Body of pancreas (tissue), 4 donors: ENCODE measurements around the gene RASSF5. TPM values are rescaled to one million over a fixed set of nuclear protein-coding genes. Genes with fewer than 3 reads are reported as not detected.

Experiments used
- ATAC-seq: fragments of 150-250 bp; one replicate; pipeline ENCODE4 v1.9.1; 2016
- DNase-seq, 4 donors: peaks; one replicate each; pipeline ENCODE4 v3.0.0-alpha.2; 2019
- H3K27ac ChIP-seq, 4 donors: fragments of 200-600 bp; sonication (generic); 1 replicate in 3 of 4; 2 replicates in 1 of 4; pipeline versions ENCODE4 v1.5.1 to v1.6.1; 2016 to 2019; ENCODE audit warnings: mild to moderate bottlenecking in 1 of 4, mixed read lengths in 1 of 4, moderate library complexity in 1 of 4
- H3K27me3 ChIP-seq, 2 donors: fragments of 200-600 bp; sonication (generic); one replicate each; pipeline ENCODE4 v1.6.0; 2016; ENCODE audit warnings: mild to moderate bottlenecking in 1 of 2
- H3K36me3 ChIP-seq, 2 donors: fragments of 200-600 bp; sonication (generic); replicated peaks in 1 of 2; 2 replicates each; pipeline ENCODE4 v1.5.1; 2016; ENCODE audit warnings: low read depth in 2 of 2; ENCODE audit not compliant: insufficient read depth in 1 of 2
- H3K4me1 ChIP-seq: fragments of 200-600 bp; sonication (generic); one replicate; pipeline ENCODE4 v1.6.0; 2016
- H3K4me3 ChIP-seq, 2 donors: fragments of 200-600 bp; sonication (generic); 1 replicate in 1 of 2; 2 replicates in 1 of 2; pipeline ENCODE4 v1.5.1; 2016 to 2019
- H3K9me3 ChIP-seq, 3 donors: fragments of 200-600 bp; sonication (generic); 1 replicate in 2 of 3; 2 replicates in 1 of 3; pipeline ENCODE4 v1.5.1; 2016
- POLR2A ChIP-seq, 3 donors: fragments of 450-650 bp; IDR thresholded peaks; one replicate each; pipeline ENCODE4 v1.6.1; 2016; ENCODE audit warnings: antibody characterized with exemption in 3 of 3, mild to moderate bottlenecking in 2 of 3
- WGBS, 2 donors: methylation state at CpG; one replicate each; pipeline ENCODE4 v1.1.5; 2017; 5-methylcytosine and 5-hydroxymethylcytosine counted together
- intact Hi-C: fragments of 100-400 bp; cut with DNase I; formaldehyde crosslinking; loops from one replicate; pipeline ENCODE4 v1.15.1; 2023
- total RNA-seq, 2 donors: library from RNA; depleted of rRNA; stranded (reverse); fragments of >200 nt; gene quantifications; one replicate each; pipeline ENCODE4 v1.1.0, GENCODE V29; 2016
- TF ChIP-seq, protein P1 (sequence below), 7 experiments: fragments of 450-650 bp in 4 of 7; fragments of 200-600 bp in 3 of 7; sonication (generic) in 3 of 7; IDR thresholded peaks; one replicate each; pipeline ENCODE4 v1.5.1; 2016 to 2019; ENCODE audit warnings: antibody characterized with exemption in 7 of 7

The RASSF5 gene
- total RNA-seq, 2 donors from 2014 or later, result 21.5 to 35.9 TPM

DNA sequence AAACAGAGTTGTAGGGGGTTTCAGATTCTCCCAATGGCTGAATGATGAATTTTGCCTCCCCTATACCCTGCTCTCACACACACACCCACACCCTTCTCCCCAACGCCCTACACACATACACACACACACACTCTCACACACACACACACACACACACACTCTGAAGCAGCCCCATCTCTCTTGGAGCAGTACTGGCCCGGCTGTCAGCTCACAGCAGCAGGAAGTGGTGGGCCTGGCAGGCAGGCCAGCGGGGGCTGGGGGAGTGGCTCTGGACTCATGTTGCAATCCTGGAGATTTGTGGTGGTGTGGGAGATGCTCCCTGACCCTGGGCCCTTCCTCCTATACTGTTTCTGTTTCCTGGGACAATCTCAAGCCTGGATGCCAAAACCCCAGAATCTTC lies 34.9 kb upstream of the RASSF5 start:
- peaks cover 23% of the 10 kb centered on the region for H3K4me1 ChIP-seq
- intact Hi-C loops, result no loop called here
- no peak for TF ChIP-seq POLR2A (IDR thresholded peaks at IDR 0.05)
- TF ChIP-seq, protein P1, sequence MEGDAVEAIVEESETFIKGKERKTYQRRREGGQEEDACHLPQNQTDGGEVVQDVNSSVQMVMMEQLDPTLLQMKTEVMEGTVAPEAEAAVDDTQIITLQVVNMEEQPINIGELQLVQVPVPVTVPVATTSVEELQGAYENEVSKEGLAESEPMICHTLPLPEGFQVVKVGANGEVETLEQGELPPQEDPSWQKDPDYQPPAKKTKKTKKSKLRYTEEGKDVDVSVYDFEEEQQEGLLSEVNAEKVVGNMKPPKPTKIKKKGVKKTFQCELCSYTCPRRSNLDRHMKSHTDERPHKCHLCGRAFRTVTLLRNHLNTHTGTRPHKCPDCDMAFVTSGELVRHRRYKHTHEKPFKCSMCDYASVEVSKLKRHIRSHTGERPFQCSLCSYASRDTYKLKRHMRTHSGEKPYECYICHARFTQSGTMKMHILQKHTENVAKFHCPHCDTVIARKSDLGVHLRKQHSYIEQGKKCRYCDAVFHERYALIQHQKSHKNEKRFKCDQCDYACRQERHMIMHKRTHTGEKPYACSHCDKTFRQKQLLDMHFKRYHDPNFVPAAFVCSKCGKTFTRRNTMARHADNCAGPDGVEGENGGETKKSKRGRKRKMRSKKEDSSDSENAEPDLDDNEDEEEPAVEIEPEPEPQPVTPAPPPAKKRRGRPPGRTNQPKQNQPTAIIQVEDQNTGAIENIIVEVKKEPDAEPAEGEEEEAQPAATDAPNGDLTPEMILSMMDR (IDR thresholded peaks at IDR 0.05), result no peak
- H3K4me3 ChIP-seq, result no peak overlapping the region
- ATAC-seq, result no peak
- H3K9me3 ChIP-seq, result no peaks in the 10 kb centered on the region
- peak in 1 of 4 donors; percentile 59 for DNase-seq
- peaks cover 0 to 4% of the 10 kb centered on the region in 2 donors for H3K36me3 ChIP-seq
- H3K27me3 ChIP-seq, result peaks cover 0 to under 1% of the 10 kb centered on the region in 2 donors
- H3K27ac ChIP-seq, result no peak overlapping the region
- 22 to 73% methylated on average over 3 of the region's 3 CpGs for WGBS, 2 donors

DNA sequence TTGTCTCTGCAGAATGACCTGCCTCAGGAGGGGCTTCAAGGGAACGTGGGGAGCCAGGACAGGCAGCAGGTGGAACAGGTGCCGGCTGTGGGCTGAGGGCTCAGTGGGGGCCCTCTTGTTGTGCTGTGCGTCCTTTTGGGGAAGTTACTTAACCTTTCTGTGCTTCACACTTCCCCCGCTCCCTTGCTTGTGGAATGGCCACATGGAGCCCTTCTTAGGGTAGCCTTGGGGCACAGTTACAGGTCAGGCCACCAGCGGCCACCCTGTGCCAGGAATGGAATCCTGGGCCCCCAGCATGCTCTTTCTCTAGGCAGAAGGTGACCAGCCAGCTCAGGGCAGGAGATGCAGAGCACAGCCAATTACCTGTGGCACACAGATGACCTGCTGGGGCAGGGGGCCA lies 34.4 kb upstream of the RASSF5 start:
- H3K27me3 ChIP-seq, result no peaks in the 10 kb centered on the region
- DNase-seq, result no peak
- intact Hi-C loops, result no loop called here
- H3K27ac ChIP-seq, result peak overlapping the region in 1 of 4 donors; percentile 15
- H3K4me1 ChIP-seq, result peaks cover 23% of the 10 kb centered on the region
- H3K9me3 ChIP-seq, result no peaks in the 10 kb centered on the region
- no peak overlapping the region for H3K4me3 ChIP-seq
- H3K36me3 ChIP-seq, result peaks cover 0 to 4% of the 10 kb centered on the region in 2 donors
- TF ChIP-seq, protein P1 (IDR thresholded peaks at IDR 0.05), result no peak
- no peak for TF ChIP-seq POLR2A (IDR thresholded peaks at IDR 0.05)
- 47 to 72% methylated on average over 4 to 5 of the region's 5 CpGs for WGBS, 2 donors
- no peak for ATAC-seq

DNA sequence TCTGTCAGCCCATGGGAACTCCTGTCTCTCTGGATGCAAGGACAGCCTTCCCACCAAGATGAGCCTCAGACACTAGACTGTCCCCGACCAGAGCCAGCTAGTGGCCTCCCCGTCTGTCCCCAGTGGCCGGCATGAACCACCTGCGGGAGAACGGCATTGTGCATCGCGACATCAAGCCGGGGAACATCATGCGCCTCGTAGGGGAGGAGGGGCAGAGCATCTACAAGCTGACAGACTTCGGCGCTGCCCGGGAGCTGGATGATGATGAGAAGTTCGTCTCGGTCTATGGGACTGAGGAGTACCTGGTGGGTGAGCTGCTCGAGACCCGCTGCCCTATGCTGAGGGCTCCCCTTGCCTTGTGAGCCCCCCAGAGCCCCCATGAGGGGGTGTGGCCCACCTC lies 31.3 kb upstream of the RASSF5 start:
- peaks cover 0 to 4% of the 10 kb centered on the region in 2 donors for H3K36me3 ChIP-seq
- WGBS, 2 donors, result 83 to 90% methylated on average over 8 to 17 of the region's 17 CpGs
- H3K27me3 ChIP-seq, result no peaks in the 10 kb centered on the region
- no peak overlapping the region for H3K27ac ChIP-seq
- no peak for DNase-seq
- H3K9me3 ChIP-seq, result no peaks in the 10 kb centered on the region
- no peak overlapping the region for H3K4me3 ChIP-seq
- H3K4me1 ChIP-seq, result peaks cover 6% of the 10 kb centered on the region
- intact Hi-C loops, result no loop called here
- TF ChIP-seq POLR2A (IDR thresholded peaks at IDR 0.05), result no peak
- ATAC-seq, result no peak

DNA sequence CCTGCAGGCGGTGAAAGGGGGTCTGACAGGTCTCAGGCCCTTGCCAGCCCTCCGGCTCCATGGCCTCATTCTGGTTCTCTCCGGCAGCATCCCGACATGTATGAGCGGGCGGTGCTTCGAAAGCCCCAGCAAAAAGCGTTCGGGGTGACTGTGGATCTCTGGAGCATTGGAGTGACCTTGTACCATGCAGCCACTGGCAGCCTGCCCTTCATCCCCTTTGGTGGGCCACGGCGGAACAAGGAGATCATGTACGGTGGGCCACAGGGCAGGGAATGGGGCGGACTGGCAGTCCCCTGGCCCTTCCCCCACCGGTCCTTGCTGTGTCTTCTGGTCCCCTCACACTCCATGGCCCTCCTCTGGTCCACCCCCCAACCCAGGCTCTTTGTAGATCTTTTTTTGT lies 30.7 kb upstream of the RASSF5 start:
- TF ChIP-seq, protein P1 (IDR thresholded peaks at IDR 0.05), result no peak
- no peak for TF ChIP-seq POLR2A (IDR thresholded peaks at IDR 0.05)
- peaks cover under 1% of the 10 kb centered on the region for H3K4me1 ChIP-seq
- ATAC-seq, result no peak
- DNase-seq, result no peak
- H3K4me3 ChIP-seq, result no peak overlapping the region
- WGBS, 2 donors, result 86 to 91% methylated on average over 14 of the region's 14 CpGs
- intact Hi-C loops, result no loop called here
- peaks cover 0 to 4% of the 10 kb centered on the region in 2 donors for H3K36me3 ChIP-seq
- H3K9me3 ChIP-seq, result no peaks in the 10 kb centered on the region
- H3K27me3 ChIP-seq, result no peaks in the 10 kb centered on the region
- H3K27ac ChIP-seq, result no peak overlapping the region

DNA sequence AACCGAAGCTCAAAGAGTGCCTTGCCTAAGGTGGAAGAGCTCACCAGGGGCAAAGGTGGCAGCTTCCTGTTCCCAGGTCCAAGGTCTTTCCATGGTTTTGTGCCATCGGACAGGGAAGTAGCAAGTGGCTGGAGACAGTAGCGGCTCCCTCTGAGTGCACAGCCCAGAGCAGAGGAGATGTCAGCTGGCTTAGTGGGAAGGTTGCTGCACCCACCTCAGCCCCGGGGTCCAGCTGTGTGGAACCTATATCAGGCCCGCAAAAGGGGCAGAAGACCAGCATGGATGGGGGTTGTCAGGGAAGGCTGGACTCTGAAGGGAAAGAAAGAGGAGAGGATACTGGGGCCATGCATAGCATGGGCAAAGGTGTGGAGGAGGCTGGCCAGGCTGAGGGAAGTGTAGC lies 30.2 kb upstream of the RASSF5 start:
- no peaks in the 10 kb centered on the region for H3K4me1 ChIP-seq
- intact Hi-C loops, result no loop called here
- H3K9me3 ChIP-seq, result no peaks in the 10 kb centered on the region
- no peak overlapping the region for H3K4me3 ChIP-seq
- no peak for TF ChIP-seq POLR2A (IDR thresholded peaks at IDR 0.05)
- TF ChIP-seq, protein P1 (IDR thresholded peaks at IDR 0.05), result no peak
- H3K27me3 ChIP-seq, result no peaks in the 10 kb centered on the region
- ATAC-seq, result no peak
- no peak overlapping the region for H3K27ac ChIP-seq
- DNase-seq, result no peak
- WGBS, 2 donors, result 75 to 89% methylated on average over 5 of the region's 5 CpGs
- H3K36me3 ChIP-seq, result peaks cover 0 to 4% of the 10 kb centered on the region in 2 donors
